Neural progenitor cell (in vitro differentiated cells): ENCODE data around the gene ACKR2.

ENCODE experiments used
- EZH2 ChIP-seq: fragments of 200-600 bp; sonication (generic); IDR thresholded peaks from 2 replicates; pipeline ENCODE4 v1.6.1; 2017; ENCODE audit warnings: antibody characterized with exemption, mild to moderate bottlenecking, moderate library complexity
- EZH2phosphoT487 ChIP-seq: fragments of 200-600 bp; sonication (generic); IDR thresholded peaks from 2 replicates; pipeline ENCODE4 v1.6.1; 2017; ENCODE audit warnings: antibody characterized with exemption
- TF ChIP-seq, protein P1 (sequence below): fragments of 200-600 bp; sonication (generic); IDR thresholded peaks from 2 replicates; pipeline ENCODE4 v1.5.1; 2017; ENCODE audit warnings: antibody characterized with exemption, mild to moderate bottlenecking

- TF ChIP-seq, protein P1, sequence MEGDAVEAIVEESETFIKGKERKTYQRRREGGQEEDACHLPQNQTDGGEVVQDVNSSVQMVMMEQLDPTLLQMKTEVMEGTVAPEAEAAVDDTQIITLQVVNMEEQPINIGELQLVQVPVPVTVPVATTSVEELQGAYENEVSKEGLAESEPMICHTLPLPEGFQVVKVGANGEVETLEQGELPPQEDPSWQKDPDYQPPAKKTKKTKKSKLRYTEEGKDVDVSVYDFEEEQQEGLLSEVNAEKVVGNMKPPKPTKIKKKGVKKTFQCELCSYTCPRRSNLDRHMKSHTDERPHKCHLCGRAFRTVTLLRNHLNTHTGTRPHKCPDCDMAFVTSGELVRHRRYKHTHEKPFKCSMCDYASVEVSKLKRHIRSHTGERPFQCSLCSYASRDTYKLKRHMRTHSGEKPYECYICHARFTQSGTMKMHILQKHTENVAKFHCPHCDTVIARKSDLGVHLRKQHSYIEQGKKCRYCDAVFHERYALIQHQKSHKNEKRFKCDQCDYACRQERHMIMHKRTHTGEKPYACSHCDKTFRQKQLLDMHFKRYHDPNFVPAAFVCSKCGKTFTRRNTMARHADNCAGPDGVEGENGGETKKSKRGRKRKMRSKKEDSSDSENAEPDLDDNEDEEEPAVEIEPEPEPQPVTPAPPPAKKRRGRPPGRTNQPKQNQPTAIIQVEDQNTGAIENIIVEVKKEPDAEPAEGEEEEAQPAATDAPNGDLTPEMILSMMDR = no peak
- no peak for TF ChIP-seq EZH2phosphoT487
- no peak for TF ChIP-seq EZH2
Observed at GRCh38 chr3:42829628-42830436, 20.6 kb downstream of the ACKR2 start.
